WTC11 (cell line): Measurements from ENCODE around the gene ESM1. TPM values are rescaled to one million over a fixed set of nuclear protein-coding genes. Genes with fewer than 3 reads are reported as not detected.

Source experiments
- ATAC-seq: fragments of 200-7000 bp; cut with Tn5 transposase; 2 replicates; pipeline ENCODE4 v1.10.0; 2021; ENCODE audit warnings: mild to moderate bottlenecking, moderate library complexity
- CTCF ChIA-PET: fragments of 300-600 bp; sonication (Branson Sonifier 250); formaldehyde crosslinking; loops from one replicate; lab custom pipeline; 2021; ENCODE audit warnings: antibody characterized with exemption; lab: Charles Lee
- POLR2A ChIA-PET: fragments of 350-600 bp; sonication (Branson Sonifier 250); formaldehyde crosslinking; loops from one replicate; lab custom pipeline; 2021; ENCODE audit warnings: antibody characterized with exemption; lab: Charles Lee
- DNase-seq: peaks from one replicate; pipeline ENCODE4 v3.0.0; 2021; ENCODE audit warnings: low spot score
- H3K27ac Mint-ChIP-seq: 2 replicates; pipeline ENCODE4 v1.8.0; 2021; ENCODE audit warnings: mixed read lengths
- H3K27me3 Mint-ChIP-seq: 2 replicates; pipeline ENCODE4 v1.8.0; 2021; ENCODE audit warnings: low read depth, mild to moderate bottlenecking, moderate library complexity, mixed read lengths
- H3K36me3 Mint-ChIP-seq: 2 replicates; pipeline ENCODE4 v1.8.0; 2021; ENCODE audit warnings: mixed read lengths
- H3K4me1 Mint-ChIP-seq: 2 replicates; pipeline ENCODE4 v1.8.0; 2022; ENCODE audit warnings: mixed read lengths
- H3K4me3 Mint-ChIP-seq: 2 replicates; pipeline ENCODE4 v1.8.0; 2021; ENCODE audit warnings: mild to moderate bottlenecking, moderate library complexity, mixed read lengths
- H3K9me3 Mint-ChIP-seq: 2 replicates; pipeline ENCODE4 v1.8.0; 2021; ENCODE audit warnings: mixed read lengths
- AFF4 ChIP-seq: sonication (generic); formaldehyde crosslinking; IDR thresholded peaks from 2 replicates; pipeline ENCODE4 v1.8.1; 2023; ENCODE audit warnings: mild to moderate bottlenecking, missing genetic modification reagents, borderline replicate concordance
- AR ChIP-seq: fragments of 250-450 bp; sonication (Bioruptor Pico); IDR thresholded peaks from 2 replicates; pipeline ENCODE4 v1.9.0; 2021; ENCODE audit warnings: mild to moderate bottlenecking
- ATF1 ChIP-seq: sonication (generic); formaldehyde crosslinking; IDR thresholded peaks from 2 replicates; pipeline ENCODE4 v1.8.1; 2023; ENCODE audit warnings: mild to moderate bottlenecking, moderate library complexity, missing genetic modification reagents
- CTCF ChIP-seq: fragments of 200-600 bp; IDR thresholded peaks from 2 replicates; pipeline ENCODE4 v1.8.0; 2022; ENCODE audit warnings: antibody characterized with exemption
- E2F5 ChIP-seq: sonication (generic); formaldehyde crosslinking; IDR thresholded peaks from 2 replicates; pipeline ENCODE4 v1.8.1; 2022; ENCODE audit warnings: mild to moderate bottlenecking, moderate library complexity, missing genetic modification reagents
- FOXP1 ChIP-seq: sonication (generic); formaldehyde crosslinking; IDR thresholded peaks from 2 replicates; pipeline ENCODE4 v1.8.0; 2022; ENCODE audit warnings: missing genetic modification reagents, mild to moderate bottlenecking, moderate library complexity, borderline replicate concordance
- GRHL2 ChIP-seq: fragments of 250-450 bp; sonication (Bioruptor Pico); IDR thresholded peaks from 2 replicates; pipeline ENCODE4 v1.8.0; 2022; ENCODE audit warnings: mild to moderate bottlenecking, moderate library complexity; ENCODE audit not compliant: insufficient replicate concordance, severe bottlenecking
- NFYB ChIP-seq: sonication (generic); formaldehyde crosslinking; conservative IDR thresholded peaks from 2 replicates; pipeline ENCODE4 v1.8.0; 2022; ENCODE audit warnings: low read depth, missing genetic modification reagents
- NR1H2 ChIP-seq: sonication (generic); formaldehyde crosslinking; IDR thresholded peaks from 2 replicates; pipeline ENCODE4 v1.9.0; 2021; ENCODE audit warnings: mild to moderate bottlenecking, moderate library complexity, missing genetic modification reagents
- NR2C2 ChIP-seq: sonication (generic); formaldehyde crosslinking; IDR thresholded peaks from 2 replicates; pipeline ENCODE4 v1.8.0; 2022; ENCODE audit warnings: mild to moderate bottlenecking, missing genetic modification reagents
- SMAD4 ChIP-seq: sonication (generic); formaldehyde crosslinking; IDR thresholded peaks from 2 replicates; pipeline ENCODE4 v1.8.0; 2022; ENCODE audit warnings: mild to moderate bottlenecking, missing genetic modification reagents
- ZNF219 ChIP-seq: sonication (generic); formaldehyde crosslinking; IDR thresholded peaks from 2 replicates; pipeline ENCODE4 v1.8.0; 2023; ENCODE audit warnings: missing genetic modification reagents, mild to moderate bottlenecking, borderline replicate concordance
- ZNF416 ChIP-seq: fragments of 250-450 bp; sonication (Bioruptor Pico); IDR thresholded peaks from 2 replicates; pipeline ENCODE4 v1.9.0; 2021; ENCODE audit warnings: mild to moderate bottlenecking, inconsistent platforms
- ZNF423 ChIP-seq: fragments of 250-450 bp; sonication (Bioruptor Pico); IDR thresholded peaks from 2 replicates; pipeline ENCODE4 v2.1.2; 2022; ENCODE audit warnings: mild to moderate bottlenecking, moderate library complexity
- ZNF512 ChIP-seq: sonication (generic); formaldehyde crosslinking; IDR thresholded peaks from 2 replicates; pipeline ENCODE4 v1.8.1; 2022; ENCODE audit warnings: missing genetic modification reagents, borderline replicate concordance
- ZNF671 ChIP-seq: fragments of 250-450 bp; sonication (Bioruptor Pico); IDR thresholded peaks from 2 replicates; pipeline ENCODE4 v1.8.0; 2021; ENCODE audit warnings: mild to moderate bottlenecking
- total RNA-seq: library from RNA; stranded (reverse); gene quantifications from 3 replicates; pipeline ENCODE4 v1.2.3, GENCODE V29; 2021

Gene ESM1
- total RNA-seq, 1 experiment from 2014 or later: not detected

GRCh38 chr5:54965806-54966205 lies 19.6 kb downstream of the ESM1 start (continued):
- no peak for TF ChIP-seq ZNF512

GRCh38 chr5:54964405-54964804 lies 21.0 kb downstream of the ESM1 start:
- peaks cover 6% of the 10 kb centered on the region for H3K27me3 Mint-ChIP-seq
- H3K27ac Mint-ChIP-seq: no peak overlapping the region
- H3K36me3 Mint-ChIP-seq: peaks cover 4% of the 10 kb centered on the region; the same call in 1 of the 2 replicates
- TF ChIP-seq ZNF423 (CRISPR knock-in tag): no peak
- no peak for TF ChIP-seq E2F5 (CRISPR knock-in tag)
- no peak for TF ChIP-seq FOXP1 (CRISPR knock-in tag)
- no peak for TF ChIP-seq AR (CRISPR knock-in tag)
- TF ChIP-seq GRHL2 (CRISPR knock-in tag): no peak
- no peak for TF ChIP-seq ATF1 (CRISPR knock-in tag)
- TF ChIP-seq NR1H2: no peak
- no peak for TF ChIP-seq SMAD4 (CRISPR knock-in tag)
- TF ChIP-seq ZNF219 (CRISPR knock-in tag): no peak
- TF ChIP-seq NFYB: no peak
- no peak for TF ChIP-seq ZNF671 (CRISPR knock-in tag)
- TF ChIP-seq NR2C2 (CRISPR knock-in tag): no peak
- TF ChIP-seq ZNF416 (CRISPR knock-in tag): no peak
- no peaks in the 10 kb centered on the region for H3K4me1 Mint-ChIP-seq
- ChIA-PET CTCF (no interaction called here), POLR2A (no interaction called here)
- DNase-seq (no peak), ATAC-seq (no peak)
- peaks cover 5% of the 10 kb centered on the region for H3K9me3 Mint-ChIP-seq
- H3K4me3 Mint-ChIP-seq: no peak overlapping the region

GRCh38 chr5:54959673-54960418 lies 25.5 kb downstream of the ESM1 start:
- ChIA-PET POLR2A (interaction anchor here (1.0 kb wide), 1 partner anchor 182 kb away, joined by 3 read pairs; no protein-coding TSS in a partner anchor), CTCF (interaction anchor here (0.6 to 3.9 kb wide), 36 partner anchors 10 to 716 kb away, joined by 3 to 75 read pairs (median 5); partner anchors contain the start of genes ESM1, GPX8 and SNX18)
- H3K4me1 Mint-ChIP-seq: no peaks in the 10 kb centered on the region
- H3K36me3 Mint-ChIP-seq: no peaks in the 10 kb centered on the region
- H3K27ac Mint-ChIP-seq: no peak overlapping the region
- DNase-seq (peak; percentile 71), ATAC-seq (peak; percentile 79)
- H3K27me3 Mint-ChIP-seq: peaks cover 15% of the 10 kb centered on the region
- no peaks in the 10 kb centered on the region for H3K9me3 Mint-ChIP-seq
- no peak overlapping the region for H3K4me3 Mint-ChIP-seq
- TF ChIP-seq AFF4 (CRISPR knock-in tag) (no peak), CTCF (peak; percentile 33)
